ENCODE measurements around the gene CSNK1D.

- TF ChIP-seq CTCF (IDR thresholded peaks at IDR 0.05), result no peak
- no peak for TF ChIP-seq POLR2A (IDR thresholded peaks at IDR 0.05)
These were observed 45.5 kb upstream of the CSNK1D start for GRCh38 chr17:82318772-82319606.
